Measurements from ENCODE around the gene AZU1. TPM values are rescaled to one million over a fixed set of nuclear protein-coding genes. Genes with fewer than 3 reads are reported as not detected.
"Not testable (repeated sequence)": the region's sequence is repeated elsewhere in the genome, so short reads cannot be mapped to it uniquely, and the experiment has no call there.

Gene AZU1
- total RNA-seq, 1 donor from 2014 or later: 0.41 TPM

DNA sequence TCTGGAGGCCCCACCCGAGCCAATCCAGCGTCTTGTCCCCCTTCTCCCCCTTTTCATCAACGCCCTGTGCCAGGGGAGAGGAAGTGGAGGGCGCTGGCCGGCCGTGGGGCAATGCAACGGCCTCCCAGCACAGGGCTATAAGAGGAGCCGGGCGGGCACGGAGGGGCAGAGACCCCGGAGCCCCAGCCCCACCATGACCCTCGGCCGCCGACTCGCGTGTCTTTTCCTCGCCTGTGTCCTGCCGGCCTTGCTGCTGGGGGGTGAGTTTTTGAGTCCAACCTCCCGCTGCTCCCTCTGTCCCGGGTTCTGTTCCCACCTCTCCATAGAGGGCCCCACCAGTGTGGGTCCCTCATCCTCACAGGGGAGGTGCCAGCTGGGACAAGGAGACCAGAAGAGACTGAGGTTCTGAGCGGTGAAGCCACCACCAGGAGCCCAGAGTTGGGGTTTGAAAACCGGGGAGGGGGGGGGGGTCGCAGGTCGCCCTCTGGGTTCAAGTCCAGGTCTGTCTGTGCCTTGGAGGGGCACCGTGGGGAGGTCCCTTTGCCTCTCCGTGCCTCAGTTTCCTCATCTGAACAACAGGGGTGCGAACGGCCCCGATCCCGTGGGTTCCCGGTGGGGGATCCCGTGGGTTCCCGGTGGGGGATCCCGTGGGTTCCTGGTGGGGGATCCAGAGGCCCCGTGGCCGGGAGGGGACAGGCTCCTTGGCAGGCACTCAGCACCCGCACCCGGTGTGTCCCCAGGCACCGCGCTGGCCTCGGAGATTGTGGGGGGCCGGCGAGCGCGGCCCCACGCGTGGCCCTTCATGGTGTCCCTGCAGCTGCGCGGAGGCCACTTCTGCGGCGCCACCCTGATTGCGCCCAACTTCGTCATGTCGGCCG lies 24.7 kb downstream of the AZU1 start, which contains the start of gene ELANE:
ELANE (plus strand) TSS at position 168 of the 878 bp plus-strand sequence; CDS start at position 194, 26 bp downstream.
- H3K36me3 Mint-ChIP-seq: no peaks in the 10 kb centered on the region
- H3K27me3 Mint-ChIP-seq: peaks cover 4% of the 10 kb centered on the region

DNA sequence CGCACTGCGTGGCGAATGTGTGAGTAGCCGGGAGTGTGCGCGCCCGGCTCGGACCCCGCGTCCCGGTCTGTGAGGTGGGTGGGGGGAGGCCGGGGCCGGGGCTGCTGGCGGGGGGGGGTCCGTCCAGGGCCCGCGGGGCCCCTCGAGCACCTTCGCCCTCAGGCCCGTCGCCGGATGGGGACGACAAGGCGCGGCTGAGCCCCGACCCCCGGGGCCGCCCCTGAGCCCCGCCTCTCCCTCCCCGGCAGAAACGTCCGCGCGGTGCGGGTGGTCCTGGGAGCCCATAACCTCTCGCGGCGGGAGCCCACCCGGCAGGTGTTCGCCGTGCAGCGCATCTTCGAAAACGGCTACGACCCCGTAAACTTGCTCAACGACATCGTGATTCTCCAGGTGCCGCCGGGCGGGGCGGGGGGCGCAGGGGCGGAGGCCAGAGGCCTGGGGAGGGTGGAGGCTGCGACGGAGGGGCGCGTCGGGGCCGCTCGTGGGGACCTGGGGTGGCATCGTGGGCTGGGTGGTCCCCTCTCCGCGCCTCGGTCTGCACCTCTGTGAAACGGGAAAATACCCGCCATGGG lies 25.5 kb downstream of the AZU1 start:
- DNase-seq (ENCODE audit: extremely low spot score, unreplicated experiment): peak; percentile 68
- Mint-ChIP-seq H3K27me3 (peaks cover 2% of the 10 kb centered on the region), H3K9me3 (no peaks in the 10 kb centered on the region), H3K4me3 (no peak overlapping the region), H3K27ac (no peak overlapping the region), H3K4me1 (ENCODE audit: unreplicated experiment) (no peaks in the 10 kb centered on the region), H3K36me3 (no peaks in the 10 kb centered on the region)
- TF ChIP-seq, protein P1, sequence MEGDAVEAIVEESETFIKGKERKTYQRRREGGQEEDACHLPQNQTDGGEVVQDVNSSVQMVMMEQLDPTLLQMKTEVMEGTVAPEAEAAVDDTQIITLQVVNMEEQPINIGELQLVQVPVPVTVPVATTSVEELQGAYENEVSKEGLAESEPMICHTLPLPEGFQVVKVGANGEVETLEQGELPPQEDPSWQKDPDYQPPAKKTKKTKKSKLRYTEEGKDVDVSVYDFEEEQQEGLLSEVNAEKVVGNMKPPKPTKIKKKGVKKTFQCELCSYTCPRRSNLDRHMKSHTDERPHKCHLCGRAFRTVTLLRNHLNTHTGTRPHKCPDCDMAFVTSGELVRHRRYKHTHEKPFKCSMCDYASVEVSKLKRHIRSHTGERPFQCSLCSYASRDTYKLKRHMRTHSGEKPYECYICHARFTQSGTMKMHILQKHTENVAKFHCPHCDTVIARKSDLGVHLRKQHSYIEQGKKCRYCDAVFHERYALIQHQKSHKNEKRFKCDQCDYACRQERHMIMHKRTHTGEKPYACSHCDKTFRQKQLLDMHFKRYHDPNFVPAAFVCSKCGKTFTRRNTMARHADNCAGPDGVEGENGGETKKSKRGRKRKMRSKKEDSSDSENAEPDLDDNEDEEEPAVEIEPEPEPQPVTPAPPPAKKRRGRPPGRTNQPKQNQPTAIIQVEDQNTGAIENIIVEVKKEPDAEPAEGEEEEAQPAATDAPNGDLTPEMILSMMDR (conservative IDR thresholded peaks at IDR 0.05): no peak

More for the DNA sequence above, 24.7 kb downstream of the AZU1 start, which contains the start of gene ELANE:
- H3K27ac Mint-ChIP-seq: no peak within 1 kb of the TSS
- no peaks in the 10 kb centered on the region for H3K4me1 Mint-ChIP-seq (ENCODE audit: unreplicated experiment)
- H3K4me3 Mint-ChIP-seq: no peak within 1 kb of the TSS
- no peaks in the 10 kb centered on the region for H3K9me3 Mint-ChIP-seq
- TF ChIP-seq, protein P1 (conservative IDR thresholded peaks at IDR 0.05): no peak
- DNase-seq (ENCODE audit: extremely low spot score, unreplicated experiment): peak; percentile 68

DNA sequence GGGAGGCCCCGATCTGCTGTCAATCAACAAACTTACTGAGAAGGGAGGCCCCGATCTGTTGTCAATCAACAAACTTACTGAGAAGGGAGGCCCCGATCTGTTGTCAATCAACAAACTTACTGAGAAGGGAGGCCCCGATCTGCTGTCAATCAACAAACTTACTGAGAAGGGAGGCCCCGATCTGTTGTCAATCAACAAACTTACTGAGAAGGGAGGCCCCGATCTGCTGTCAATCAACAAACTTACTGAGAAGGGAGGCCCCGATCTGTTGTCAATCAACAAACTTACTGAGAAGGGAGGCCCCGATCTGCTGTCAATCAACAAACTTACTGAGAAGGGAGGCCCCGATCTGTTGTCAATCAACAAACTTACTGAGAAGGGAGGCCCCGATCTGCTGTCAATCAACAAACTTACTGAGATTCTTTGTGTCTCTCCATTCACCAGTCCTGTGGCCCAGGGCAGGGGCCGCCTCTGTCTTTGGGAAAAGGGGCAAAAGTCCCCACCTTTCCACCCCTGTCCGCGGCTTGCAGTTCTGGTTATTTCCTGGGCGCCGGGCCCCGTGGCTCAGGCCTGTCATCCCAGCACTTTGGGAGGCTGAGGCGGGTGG lies 26.1 kb downstream of the AZU1 start:
- not testable (repeated sequence) for H3K36me3 Mint-ChIP-seq; H3K27me3 Mint-ChIP-seq; H3K4me1 Mint-ChIP-seq (ENCODE audit: unreplicated experiment); H3K4me3 Mint-ChIP-seq; DNase-seq (ENCODE audit: extremely low spot score, unreplicated experiment); H3K9me3 Mint-ChIP-seq; H3K27ac Mint-ChIP-seq

DNA sequence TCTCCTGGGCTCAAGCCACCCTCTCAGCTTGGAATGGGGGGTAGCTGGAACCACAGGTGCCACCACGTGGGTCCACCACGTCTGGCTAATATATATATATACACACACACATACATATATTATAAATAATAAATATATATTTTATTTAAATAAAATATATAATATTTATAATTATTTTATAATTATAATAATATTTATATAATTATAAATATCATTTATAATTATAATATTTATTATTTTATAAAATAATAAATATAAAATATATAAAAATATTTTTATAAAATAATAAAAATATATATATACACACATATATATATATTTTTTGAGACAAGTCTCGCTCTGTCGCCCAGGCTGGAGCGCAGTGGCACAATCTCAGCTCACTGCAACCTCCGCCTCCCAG lies 26.9 kb downstream of the AZU1 start:
- Mint-ChIP-seq H3K4me1 (ENCODE audit: unreplicated experiment) (no peaks in the 10 kb centered on the region), H3K36me3 (no peaks in the 10 kb centered on the region), H3K4me3 (no peak overlapping the region), H3K9me3 (no peaks in the 10 kb centered on the region), H3K27me3 (peaks cover 6% of the 10 kb centered on the region), H3K27ac (no peak overlapping the region)
- no peak for DNase-seq (ENCODE audit: extremely low spot score, unreplicated experiment)
- TF ChIP-seq, protein P1 (conservative IDR thresholded peaks at IDR 0.05): no peak

DNA sequence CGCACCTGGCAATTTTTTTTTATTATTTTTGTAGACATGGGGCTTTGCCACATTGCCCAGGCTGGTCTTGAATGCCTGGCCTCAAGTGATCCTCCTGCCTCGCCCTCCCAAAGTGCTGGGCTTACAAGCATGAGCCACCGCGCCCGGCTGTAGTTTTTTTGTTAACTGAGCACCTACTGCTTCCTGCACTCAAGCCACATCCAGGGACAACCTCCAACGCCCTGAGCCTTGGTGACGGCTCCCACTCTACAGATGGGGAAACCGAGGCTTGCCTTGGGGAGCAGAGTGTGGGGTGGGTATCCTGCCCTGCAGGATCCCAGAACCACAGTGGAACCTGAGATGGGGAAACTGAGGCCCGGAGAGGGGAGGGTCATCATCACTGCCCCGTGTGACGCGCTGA lies 27.5 kb downstream of the AZU1 start:
- TF ChIP-seq, protein P1 (conservative IDR thresholded peaks at IDR 0.05): no peak
- Mint-ChIP-seq H3K27ac (no peak overlapping the region), H3K4me3 (no peak overlapping the region), H3K36me3 (no peaks in the 10 kb centered on the region), H3K4me1 (ENCODE audit: unreplicated experiment) (no peaks in the 10 kb centered on the region), H3K27me3 (peaks cover 11% of the 10 kb centered on the region), H3K9me3 (no peaks in the 10 kb centered on the region)
- DNase-seq (ENCODE audit: extremely low spot score, unreplicated experiment): no peak
